Endothelial cell of umbilical vein (primary cell): Measurements from ENCODE around the gene CHST3. TPM values are rescaled to one million over a fixed set of nuclear protein-coding genes. Genes with fewer than 3 reads are reported as not detected.

Experiments
- BruUV-seq: library from RNA; stranded (reverse); fragments of 400-500 nt; replicated peaks from 2 replicates; lab custom pipeline; 2021; lab: Mats Ljungman, UMichigan
- CTCF ChIA-PET: fragments of 300-600, 350-600 bp; sonication (Branson Sonifier 250); formaldehyde crosslinking; loops from one replicate; lab custom pipeline; 2021; ENCODE audit warnings: antibody characterized with exemption, inconsistent platforms; lab: Charles Lee
- POLR2A ChIA-PET: fragments of 300-600, 350-600 bp; sonication (Branson Sonifier 250); formaldehyde crosslinking; loops from one replicate; lab custom pipeline; 2021; ENCODE audit warnings: antibody characterized with exemption, inconsistent platforms; lab: Charles Lee
- DNase-seq: peaks from one replicate; pipeline ENCODE4 v3.0.0-alpha.2; 2011; ENCODE audit warnings: low read depth, low spot score
- FAIRE-seq: peaks from 2 replicates; lab custom pipeline; 2011; peaks lifted over from hg19 to GRCh38; lab: Jason Lieb, UNC
- H2AFZ ChIP-seq: 2 replicates; pipeline ENCODE4 v1.6.0; 2012; ENCODE audit warnings: low read depth, low read length, control low read depth, inconsistent platforms
- H3K27ac ChIP-seq: 2 replicates; pipeline ENCODE4 v1.5.1; 2011; ENCODE audit warnings: low read depth, mild to moderate bottlenecking, control low read depth, low read length, moderate library complexity; ENCODE audit not compliant: insufficient read depth
- H3K27me3 ChIP-seq, 2 experiments: 2 replicates each; pipeline versions ENCODE4 v1.6.0 to v1.6.1; 2011; ENCODE audit warnings: low read length in 2 of 2, mixed read lengths in 1 of 2; ENCODE audit not compliant: control insufficient read depth in 2 of 2, insufficient read depth in 2 of 2
- H3K36me3 ChIP-seq, 2 experiments: 2 replicates in 1 of 2; 3 replicates in 1 of 2; pipeline ENCODE4 v1.5.1; 2011; ENCODE audit warnings: low read length in 2 of 2, mild to moderate bottlenecking in 1 of 2, moderate library complexity in 1 of 2; ENCODE audit not compliant: control insufficient read depth in 2 of 2, insufficient read depth in 2 of 2; ENCODE audit errors: extremely low read depth in 1 of 2
- H3K4me1 ChIP-seq: 3 replicates; pipeline ENCODE4 v1.5.1; 2011; ENCODE audit warnings: mild to moderate bottlenecking, low read length; ENCODE audit not compliant: control insufficient read depth, insufficient read depth; ENCODE audit errors: extremely low read depth
- H3K4me2 ChIP-seq: 2 replicates; pipeline ENCODE4 v1.6.1; 2011; ENCODE audit warnings: low read length, control low read depth, mixed read lengths; ENCODE audit not compliant: insufficient read depth
- H3K4me3 ChIP-seq, 3 experiments: fragments of 200-600 bp in 1 of 3; sonication (generic), shearing (Covaris generic) in 1 of 3; replicated peaks in 1 of 3; 2 replicates each; pipeline ENCODE4 v1.5.1; 2011 to 2016; ENCODE audit warnings: control low read depth in 3 of 3, low read length in 3 of 3, mild to moderate bottlenecking in 2 of 3, inconsistent platforms in 1 of 3, low read depth in 1 of 3, moderate library complexity in 1 of 3; ENCODE audit not compliant: insufficient read depth in 1 of 3
- H3K79me2 ChIP-seq: 2 replicates; pipeline ENCODE4 v1.6.0; 2012; ENCODE audit warnings: low read length, inconsistent platforms; ENCODE audit not compliant: control insufficient read depth, insufficient read depth
- H3K9ac ChIP-seq: replicated peaks from 2 replicates; pipeline ENCODE3; 2011; ENCODE audit warnings: low read length, control low read depth; ENCODE audit not compliant: insufficient read depth; ENCODE audit errors: extremely low read depth
- H3K9me1 ChIP-seq: replicated peaks from 3 replicates; pipeline ENCODE4 v1.6.0; 2011; ENCODE audit warnings: mild to moderate bottlenecking, low read length; ENCODE audit not compliant: control insufficient read depth, insufficient read depth; ENCODE audit errors: extremely low read depth
- H3K9me3 ChIP-seq: replicated peaks from 2 replicates; pipeline ENCODE4 v1.5.1; 2012; ENCODE audit warnings: low read length, inconsistent platforms; ENCODE audit not compliant: control insufficient read depth, insufficient read depth
- H4K20me1 ChIP-seq: replicated peaks from 2 replicates; pipeline ENCODE3; 2011; ENCODE audit warnings: mild to moderate bottlenecking, low read length; ENCODE audit not compliant: control insufficient read depth, insufficient read depth; ENCODE audit errors: extremely low read depth
- EZH2 ChIP-seq: IDR thresholded peaks from 2 replicates; pipeline ENCODE4 v1.6.1; 2012; ENCODE audit warnings: borderline replicate concordance, low read depth, mild to moderate bottlenecking, moderate library complexity, low read length, inconsistent platforms; ENCODE audit not compliant: severe bottlenecking
- FOS ChIP-seq: IDR thresholded peaks from 2 replicates; pipeline ENCODE4 v1.6.1; 2011; ENCODE audit warnings: mild to moderate bottlenecking, low read length, moderate library complexity, borderline replicate concordance; ENCODE audit not compliant: insufficient read depth
- GATA2 ChIP-seq: IDR thresholded peaks from 2 replicates; pipeline ENCODE4 v1.7.0; 2011; ENCODE audit warnings: low read depth, mild to moderate bottlenecking, moderate library complexity, mixed read lengths, low read length; ENCODE audit not compliant: insufficient read length, insufficient read depth
- JUN ChIP-seq: IDR thresholded peaks from 2 replicates; pipeline ENCODE4 v1.6.1; 2011; ENCODE audit warnings: borderline replicate concordance, low read depth; ENCODE audit not compliant: insufficient read length, insufficient read depth
- MYC ChIP-seq: IDR thresholded peaks from one replicate; pipeline ENCODE4 v1.6.1; 2011; ENCODE audit warnings: mild to moderate bottlenecking, low read depth, low read length
- POLR2A ChIP-seq: IDR thresholded peaks from 2 replicates; pipeline ENCODE4 v1.6.1; 2012; ENCODE audit warnings: low read depth, mild to moderate bottlenecking, control low read depth, low read length
- POLR2AphosphoS5 ChIP-seq: IDR thresholded peaks from 2 replicates; pipeline ENCODE4 v1.6.1; 2012; ENCODE audit warnings: low read depth, mild to moderate bottlenecking, control low read depth, low read length, moderate library complexity; ENCODE audit not compliant: insufficient read depth
- dilution Hi-C: fragments of 300-500 bp; cut with MboI; formaldehyde crosslinking; loops from one replicate; pipeline ENCODE4 v1.15.0; 2019; ENCODE audit warnings: low sequenced_read_pairs; ENCODE audit not compliant: extremely low pct_ligation_motif_present
- intact Hi-C: fragments of 100-400 bp; cut with micrococcal nuclease; formaldehyde crosslinking; loops from one replicate; pipeline ENCODE4 v1.10.0; 2022
- polyA plus RNA-seq, 4 experiments: library from polyadenylated mRNA; depleted of rRNA in 3 of 4; stranded (reverse) in 3 of 4; unstranded in 1 of 4; fragments of >200 nt; gene quantifications; 2 replicates each; pipeline versions ENCODE4 v1.2.1 to v1.2.3, GENCODE V29; 2011 to 2012; ENCODE audit warnings: missing spikeins in 1 of 4
- total RNA-seq: library from RNA; stranded (reverse); gene quantifications from 2 replicates; pipeline ENCODE4 v1.2.3, GENCODE V29; 2021
- TF ChIP-seq, protein P1 (sequence below): IDR thresholded peaks from 2 replicates; pipeline ENCODE4 v1.6.1; 2011; ENCODE audit not compliant: insufficient read depth, insufficient read length
- TF ChIP-seq, protein P2 (sequence below), 2 donors: IDR thresholded peaks; 1 replicate in 1 of 2; 2 replicates in 1 of 2; pipeline ENCODE4 v1.5.1; 2011; ENCODE audit warnings: low read length in 2 of 2, mild to moderate bottlenecking in 2 of 2, moderate library complexity in 2 of 2, control low read depth in 1 of 2, inconsistent platforms in 1 of 2, low read depth in 1 of 2; ENCODE audit not compliant: insufficient read depth in 1 of 2; ENCODE audit errors: extremely low read depth in 1 of 2

Gene CHST3
- total and polyA plus RNA-seq, 2 donors (not counting 3 experiments of a cell fraction or from before 2014, with no cell fraction given): 5.5 to 11.5 TPM

DNA sequence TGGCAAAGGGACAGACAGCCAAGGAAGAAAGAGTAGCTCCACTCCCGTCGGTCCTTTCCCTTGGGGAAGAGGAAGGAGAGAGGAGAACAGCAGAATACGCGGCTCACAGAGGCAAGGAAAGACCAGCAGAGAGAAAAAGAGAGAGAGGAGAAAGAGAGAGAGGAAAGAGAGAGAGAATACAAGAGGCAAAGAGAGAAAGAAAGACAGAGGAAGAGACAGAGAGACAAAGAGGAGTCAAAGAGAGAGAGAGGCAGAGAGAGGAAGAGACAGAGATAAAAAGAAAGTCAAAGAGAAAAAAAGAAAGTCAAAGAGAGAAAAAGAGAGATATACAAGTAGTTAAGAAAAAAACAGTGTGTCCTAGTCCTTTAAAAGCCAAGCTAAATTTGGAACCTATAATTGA is 23.4 kb upstream of the CHST3 start:
- POLR2A ChIA-PET: interaction anchor here (0.7 kb wide), 1 partner anchor 1965 kb away, joined by 3 read pairs; no protein-coding TSS in a partner anchor
- Histone ChIP-seq H2AFZ (no peak overlapping the region), H3K9me1 (no peaks in the 10 kb centered on the region), H3K4me1 (no peaks in the 10 kb centered on the region), H3K36me3 (no peaks in the 10 kb centered on the region), H3K27me3 (no peaks in the 10 kb centered on the region), H3K79me2 (no peaks in the 10 kb centered on the region), H3K9ac (no peak overlapping the region), H3K27ac (no peak overlapping the region), H3K4me3 (no peak overlapping the region), H3K4me2 (no peak overlapping the region), H3K9me3 (peaks cover 1% of the 10 kb centered on the region), H4K20me1 (no peaks in the 10 kb centered on the region)
- intact Hi-C loops (no loop called here), dilution Hi-C loops (no loop called here)
- no peak for TF ChIP-seq MYC
- TF ChIP-seq, protein P1, sequence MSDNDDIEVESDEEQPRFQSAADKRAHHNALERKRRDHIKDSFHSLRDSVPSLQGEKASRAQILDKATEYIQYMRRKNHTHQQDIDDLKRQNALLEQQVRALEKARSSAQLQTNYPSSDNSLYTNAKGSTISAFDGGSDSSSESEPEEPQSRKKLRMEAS: no peak
- TF ChIP-seq, protein P2, sequence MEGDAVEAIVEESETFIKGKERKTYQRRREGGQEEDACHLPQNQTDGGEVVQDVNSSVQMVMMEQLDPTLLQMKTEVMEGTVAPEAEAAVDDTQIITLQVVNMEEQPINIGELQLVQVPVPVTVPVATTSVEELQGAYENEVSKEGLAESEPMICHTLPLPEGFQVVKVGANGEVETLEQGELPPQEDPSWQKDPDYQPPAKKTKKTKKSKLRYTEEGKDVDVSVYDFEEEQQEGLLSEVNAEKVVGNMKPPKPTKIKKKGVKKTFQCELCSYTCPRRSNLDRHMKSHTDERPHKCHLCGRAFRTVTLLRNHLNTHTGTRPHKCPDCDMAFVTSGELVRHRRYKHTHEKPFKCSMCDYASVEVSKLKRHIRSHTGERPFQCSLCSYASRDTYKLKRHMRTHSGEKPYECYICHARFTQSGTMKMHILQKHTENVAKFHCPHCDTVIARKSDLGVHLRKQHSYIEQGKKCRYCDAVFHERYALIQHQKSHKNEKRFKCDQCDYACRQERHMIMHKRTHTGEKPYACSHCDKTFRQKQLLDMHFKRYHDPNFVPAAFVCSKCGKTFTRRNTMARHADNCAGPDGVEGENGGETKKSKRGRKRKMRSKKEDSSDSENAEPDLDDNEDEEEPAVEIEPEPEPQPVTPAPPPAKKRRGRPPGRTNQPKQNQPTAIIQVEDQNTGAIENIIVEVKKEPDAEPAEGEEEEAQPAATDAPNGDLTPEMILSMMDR (IDR thresholded peaks at IDR 0.05; ENCODE audit: extremely low read depth in 1 of 2, insufficient read depth in 1 of 2, low read depth in 1 of 2, low read length in 2 of 2): no peak
- no peak for TF ChIP-seq POLR2A
- TF ChIP-seq EZH2: no peak
- no peak for TF ChIP-seq POLR2AphosphoS5
- no peak for TF ChIP-seq FOS
- no peak for TF ChIP-seq JUN
- no peak for TF ChIP-seq GATA2
- no TSS peak for BruUV-seq
- CTCF ChIA-PET: no interaction called here
- FAIRE-seq (no peak), DNase-seq (no peak)
